Measurements from ENCODE around the gene TLNRD1. TPM values are rescaled to one million over a fixed set of nuclear protein-coding genes. Genes with fewer than 3 reads are reported as not detected.

Gene TLNRD1
- polyA plus RNA-seq, 3 donors: 7.1 to 10.8 (median 8.4) TPM

- DNase-seq (ENCODE audit: extremely low read depth in 1 of 11, low read depth in 9 of 11, low spot score in 4 of 11): no peak
These were observed 38.4 kb downstream of the TLNRD1 start for GRCh38 chr15:81038975-81039607.

- no peak for DNase-seq (ENCODE audit: extremely low read depth in 1 of 11, low read depth in 9 of 11, low spot score in 4 of 11)
These were observed 40.0 kb downstream of the TLNRD1 start for GRCh38 chr15:81040757-81041156.

GRCh38 chr15:81043281-81043934 lies 42.7 kb downstream of the TLNRD1 start:
- DNase-seq (ENCODE audit: extremely low read depth in 1 of 11, low read depth in 9 of 11, low spot score in 4 of 11): no peak

GRCh38 chr15:81043935-81044575 lies 43.3 kb downstream of the TLNRD1 start:
- no peak for DNase-seq (ENCODE audit: extremely low read depth in 1 of 11, low read depth in 9 of 11, low spot score in 4 of 11)

GRCh38 chr15:81046290-81046689 lies 45.6 kb downstream of the TLNRD1 start:
- no peak for DNase-seq (ENCODE audit: extremely low read depth in 1 of 11, low read depth in 9 of 11, low spot score in 4 of 11)

GRCh38 chr15:81047928-81048327 lies 47.2 kb downstream of the TLNRD1 start:
- no peak for DNase-seq (ENCODE audit: extremely low read depth in 1 of 11, low read depth in 9 of 11, low spot score in 4 of 11)

- DNase-seq (ENCODE audit: extremely low read depth in 1 of 11, low read depth in 9 of 11, low spot score in 4 of 11): no peak
These were observed 49.1 kb downstream of the TLNRD1 start for GRCh38 chr15:81049835-81050234.

- no peak for DNase-seq (ENCODE audit: extremely low read depth in 1 of 11, low read depth in 9 of 11, low spot score in 4 of 11)
These were observed 49.5 kb downstream of the TLNRD1 start for GRCh38 chr15:81050259-81050658.

GRCh38 chr15:81050805-81051204 lies 50.1 kb downstream of the TLNRD1 start:
- no peak for DNase-seq (ENCODE audit: extremely low read depth in 1 of 11, low read depth in 9 of 11, low spot score in 4 of 11)

- no peak for DNase-seq (ENCODE audit: extremely low read depth in 1 of 11, low read depth in 9 of 11, low spot score in 4 of 11)
These were observed 51.3 kb downstream of the TLNRD1 start for GRCh38 chr15:81052046-81052445.

GRCh38 chr15:81053621-81054020 lies 52.9 kb downstream of the TLNRD1 start:
- no peak for DNase-seq (ENCODE audit: extremely low read depth in 1 of 11, low read depth in 9 of 11, low spot score in 4 of 11)

GRCh38 chr15:81054236-81054635 lies 53.5 kb downstream of the TLNRD1 start:
- no peak for DNase-seq (ENCODE audit: extremely low read depth in 1 of 11, low read depth in 9 of 11, low spot score in 4 of 11)

Other genes starting within 250 kb of the TLNRD1 start
- gene CEMIP, start 221.6 kb upstream of the TLNRD1 start, polyA plus RNA-seq (ENCODE audit: insufficient read length in 3 of 3): 1 to 10 TPM; 3.5 to 5.4 (median 5.3) TPM
- 10 to 100 TPM; 40.4 to 43.4 (median 43.1) TPM for gene MESD, start 11.1 kb upstream of the TLNRD1 start, polyA plus RNA-seq (ENCODE audit: insufficient read length in 3 of 3)
- under 1 TPM; 0.30 to 0.59 (median 0.32) TPM for gene CFAP161, start 133.3 kb downstream of the TLNRD1 start, polyA plus RNA-seq (ENCODE audit: insufficient read length in 3 of 3)
- gene IL16, start 196.0 kb downstream of the TLNRD1 start, polyA plus RNA-seq (ENCODE audit: insufficient read length in 3 of 3): 1 to 10 TPM; 5.2 to 5.5 (median 5.4) TPM

All from renal cortex interstitium (tissue), 11 donors.